Measurements from ENCODE around the gene CDYL2.

GRCh38 chr16:80851831-80852230 is 47.4 kb upstream of the CDYL2 start:
- TF ChIP-seq CTCF (IDR thresholded peaks at IDR 0.05) (no peak), POLR2AphosphoS5 (IDR thresholded peaks at IDR 0.05) (no peak)
